ENCODE data around the gene SNAPC3.

- TF ChIP-seq CTCF (IDR thresholded peaks at IDR 0.05) (no peak), POLR2AphosphoS5 (IDR thresholded peaks at IDR 0.05) (no peak), POLR2A (IDR thresholded peaks at IDR 0.05) (no peak), EP300 (IDR thresholded peaks at IDR 0.05) (no peak)
These were observed 48.8 kb upstream of the SNAPC3 start for GRCh38 chr9:15373881-15374280.

Measured in suprapubic skin (tissue), 4 donors.